WTC11 (cell line): ENCODE data around the gene NPHP3. TPM values are rescaled to one million over a fixed set of nuclear protein-coding genes. Genes with fewer than 3 reads are reported as not detected.

Experiments used
- ATAC-seq: fragments of 200-7000 bp; cut with Tn5 transposase; 2 replicates; pipeline ENCODE4 v1.10.0; 2021; ENCODE audit warnings: mild to moderate bottlenecking, moderate library complexity
- CTCF ChIA-PET: fragments of 300-600 bp; sonication (Branson Sonifier 250); formaldehyde crosslinking; loops from one replicate; lab custom pipeline; 2021; ENCODE audit warnings: antibody characterized with exemption; lab: Charles Lee
- POLR2A ChIA-PET: fragments of 350-600 bp; sonication (Branson Sonifier 250); formaldehyde crosslinking; loops from one replicate; lab custom pipeline; 2021; ENCODE audit warnings: antibody characterized with exemption; lab: Charles Lee
- DNase-seq: peaks from one replicate; pipeline ENCODE4 v3.0.0; 2021; ENCODE audit warnings: low spot score
- H3K27ac Mint-ChIP-seq: 2 replicates; pipeline ENCODE4 v1.8.0; 2021; ENCODE audit warnings: mixed read lengths
- H3K27me3 Mint-ChIP-seq: 2 replicates; pipeline ENCODE4 v1.8.0; 2021; ENCODE audit warnings: low read depth, mild to moderate bottlenecking, moderate library complexity, mixed read lengths
- H3K36me3 Mint-ChIP-seq: 2 replicates; pipeline ENCODE4 v1.8.0; 2021; ENCODE audit warnings: mixed read lengths
- H3K4me1 Mint-ChIP-seq: 2 replicates; pipeline ENCODE4 v1.8.0; 2022; ENCODE audit warnings: mixed read lengths
- H3K4me3 Mint-ChIP-seq: 2 replicates; pipeline ENCODE4 v1.8.0; 2021; ENCODE audit warnings: mild to moderate bottlenecking, moderate library complexity, mixed read lengths
- H3K9me3 Mint-ChIP-seq: 2 replicates; pipeline ENCODE4 v1.8.0; 2021; ENCODE audit warnings: mixed read lengths
- ATF1 ChIP-seq: sonication (generic); formaldehyde crosslinking; IDR thresholded peaks from 2 replicates; pipeline ENCODE4 v1.8.1; 2023; ENCODE audit warnings: mild to moderate bottlenecking, moderate library complexity, missing genetic modification reagents
- EMX1 ChIP-seq: fragments of 250-450 bp; sonication (Bioruptor Pico); IDR thresholded peaks from 2 replicates; pipeline ENCODE4 v1.8.0; 2021; ENCODE audit warnings: mild to moderate bottlenecking
- GTF2I ChIP-seq: fragments of 250-450 bp; sonication (Bioruptor Pico); conservative IDR thresholded peaks from 2 replicates; pipeline ENCODE4 v1.4.0; 2021; ENCODE audit warnings: mild to moderate bottlenecking
- MYBL2 ChIP-seq: sonication (generic); formaldehyde crosslinking; IDR thresholded peaks from 2 replicates; pipeline ENCODE4 v1.8.1; 2023; ENCODE audit warnings: mild to moderate bottlenecking, moderate library complexity, missing genetic modification reagents
- NFATC4 ChIP-seq: fragments of 250-450 bp; sonication (Bioruptor Pico); IDR thresholded peaks from 2 replicates; pipeline ENCODE4 v1.9.0; 2021; ENCODE audit warnings: mild to moderate bottlenecking
- PRDM15 ChIP-seq: sonication (generic); formaldehyde crosslinking; IDR thresholded peaks from 2 replicates; pipeline ENCODE4 v1.8.0; 2022; ENCODE audit warnings: missing genetic modification reagents
- SMAD3 ChIP-seq: sonication (generic); formaldehyde crosslinking; IDR thresholded peaks from 2 replicates; pipeline ENCODE4 v1.8.0; 2022; ENCODE audit warnings: missing genetic modification reagents, mild to moderate bottlenecking, borderline replicate concordance
- SOX15 ChIP-seq: fragments of 250-450 bp; sonication (Bioruptor Pico); IDR thresholded peaks from 2 replicates; pipeline ENCODE4 v1.9.0; 2021; ENCODE audit warnings: mild to moderate bottlenecking
- TP53 ChIP-seq: sonication (generic); formaldehyde crosslinking; IDR thresholded peaks from 2 replicates; pipeline ENCODE4 v1.8.1; 2023; ENCODE audit warnings: mild to moderate bottlenecking, missing genetic modification reagents
- USF2 ChIP-seq: sonication (generic); formaldehyde crosslinking; IDR thresholded peaks from 2 replicates; pipeline ENCODE4 v1.8.1; 2023; ENCODE audit warnings: mild to moderate bottlenecking, missing genetic modification reagents, moderate library complexity
- ZNF121 ChIP-seq: sonication (generic); formaldehyde crosslinking; IDR thresholded peaks from 2 replicates; pipeline ENCODE4 v1.8.0; 2023; ENCODE audit warnings: missing genetic modification reagents
- ZNF219 ChIP-seq: sonication (generic); formaldehyde crosslinking; IDR thresholded peaks from 2 replicates; pipeline ENCODE4 v1.8.0; 2023; ENCODE audit warnings: missing genetic modification reagents, mild to moderate bottlenecking, borderline replicate concordance
- ZNF671 ChIP-seq: fragments of 250-450 bp; sonication (Bioruptor Pico); IDR thresholded peaks from 2 replicates; pipeline ENCODE4 v1.8.0; 2021; ENCODE audit warnings: mild to moderate bottlenecking
- total RNA-seq: library from RNA; stranded (reverse); gene quantifications from 3 replicates; pipeline ENCODE4 v1.2.3, GENCODE V29; 2021
- TF ChIP-seq, protein P1 (sequence below): sonication (generic); formaldehyde crosslinking; IDR thresholded peaks from 2 replicates; pipeline ENCODE4 v1.8.0; 2023; ENCODE audit warnings: mild to moderate bottlenecking, missing genetic modification reagents
- TF ChIP-seq, protein P2 (sequence below): fragments of 200-600 bp; IDR thresholded peaks from 2 replicates; pipeline ENCODE4 v1.8.0; 2022; ENCODE audit warnings: antibody characterized with exemption
- TF ChIP-seq, protein P3 (sequence below): fragments of 250-450 bp; sonication (Bioruptor Pico); IDR thresholded peaks from 2 replicates; pipeline ENCODE4 v1.9.0; 2021; ENCODE audit warnings: mild to moderate bottlenecking

Gene NPHP3
- total RNA-seq, 1 experiment from 2014 or later = 15.4 TPM

DNA sequence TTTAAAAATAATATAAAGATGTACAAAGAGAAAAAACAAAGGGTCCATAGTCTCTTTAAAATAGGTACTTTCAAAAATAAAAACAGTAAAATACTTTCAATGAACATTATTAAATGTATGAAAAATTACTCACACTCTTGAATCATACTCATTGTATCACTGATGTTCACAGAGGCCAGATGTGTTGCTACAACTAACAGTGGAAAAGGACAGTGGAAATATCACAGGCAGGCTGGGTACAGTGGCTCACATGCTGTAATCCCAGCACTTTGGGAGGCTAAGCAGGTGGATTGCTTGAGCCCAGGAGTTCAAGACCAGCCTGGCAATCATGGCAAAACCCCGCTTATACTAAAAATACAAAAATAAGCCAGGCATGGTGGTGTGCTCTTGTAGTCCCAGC, 26.8 kb downstream of the NPHP3 start (continued):
- TF ChIP-seq SOX15 (no peak), ZNF121 (CRISPR knock-in tag) (no peak), MYBL2 (CRISPR knock-in tag) (no peak), NFATC4 (no peak), TP53 (no peak), ZNF671 (CRISPR knock-in tag) (no peak), ATF1 (CRISPR knock-in tag) (no peak)
- TF ChIP-seq, protein P1, sequence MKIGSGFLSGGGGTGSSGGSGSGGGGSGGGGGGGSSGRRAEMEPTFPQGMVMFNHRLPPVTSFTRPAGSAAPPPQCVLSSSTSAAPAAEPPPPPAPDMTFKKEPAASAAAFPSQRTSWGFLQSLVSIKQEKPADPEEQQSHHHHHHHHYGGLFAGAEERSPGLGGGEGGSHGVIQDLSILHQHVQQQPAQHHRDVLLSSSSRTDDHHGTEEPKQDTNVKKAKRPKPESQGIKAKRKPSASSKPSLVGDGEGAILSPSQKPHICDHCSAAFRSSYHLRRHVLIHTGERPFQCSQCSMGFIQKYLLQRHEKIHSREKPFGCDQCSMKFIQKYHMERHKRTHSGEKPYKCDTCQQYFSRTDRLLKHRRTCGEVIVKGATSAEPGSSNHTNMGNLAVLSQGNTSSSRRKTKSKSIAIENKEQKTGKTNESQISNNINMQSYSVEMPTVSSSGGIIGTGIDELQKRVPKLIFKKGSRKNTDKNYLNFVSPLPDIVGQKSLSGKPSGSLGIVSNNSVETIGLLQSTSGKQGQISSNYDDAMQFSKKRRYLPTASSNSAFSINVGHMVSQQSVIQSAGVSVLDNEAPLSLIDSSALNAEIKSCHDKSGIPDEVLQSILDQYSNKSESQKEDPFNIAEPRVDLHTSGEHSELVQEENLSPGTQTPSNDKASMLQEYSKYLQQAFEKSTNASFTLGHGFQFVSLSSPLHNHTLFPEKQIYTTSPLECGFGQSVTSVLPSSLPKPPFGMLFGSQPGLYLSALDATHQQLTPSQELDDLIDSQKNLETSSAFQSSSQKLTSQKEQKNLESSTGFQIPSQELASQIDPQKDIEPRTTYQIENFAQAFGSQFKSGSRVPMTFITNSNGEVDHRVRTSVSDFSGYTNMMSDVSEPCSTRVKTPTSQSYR (CRISPR knock-in tag) = no peak
- TF ChIP-seq, protein P2, sequence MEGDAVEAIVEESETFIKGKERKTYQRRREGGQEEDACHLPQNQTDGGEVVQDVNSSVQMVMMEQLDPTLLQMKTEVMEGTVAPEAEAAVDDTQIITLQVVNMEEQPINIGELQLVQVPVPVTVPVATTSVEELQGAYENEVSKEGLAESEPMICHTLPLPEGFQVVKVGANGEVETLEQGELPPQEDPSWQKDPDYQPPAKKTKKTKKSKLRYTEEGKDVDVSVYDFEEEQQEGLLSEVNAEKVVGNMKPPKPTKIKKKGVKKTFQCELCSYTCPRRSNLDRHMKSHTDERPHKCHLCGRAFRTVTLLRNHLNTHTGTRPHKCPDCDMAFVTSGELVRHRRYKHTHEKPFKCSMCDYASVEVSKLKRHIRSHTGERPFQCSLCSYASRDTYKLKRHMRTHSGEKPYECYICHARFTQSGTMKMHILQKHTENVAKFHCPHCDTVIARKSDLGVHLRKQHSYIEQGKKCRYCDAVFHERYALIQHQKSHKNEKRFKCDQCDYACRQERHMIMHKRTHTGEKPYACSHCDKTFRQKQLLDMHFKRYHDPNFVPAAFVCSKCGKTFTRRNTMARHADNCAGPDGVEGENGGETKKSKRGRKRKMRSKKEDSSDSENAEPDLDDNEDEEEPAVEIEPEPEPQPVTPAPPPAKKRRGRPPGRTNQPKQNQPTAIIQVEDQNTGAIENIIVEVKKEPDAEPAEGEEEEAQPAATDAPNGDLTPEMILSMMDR = no peak

DNA sequence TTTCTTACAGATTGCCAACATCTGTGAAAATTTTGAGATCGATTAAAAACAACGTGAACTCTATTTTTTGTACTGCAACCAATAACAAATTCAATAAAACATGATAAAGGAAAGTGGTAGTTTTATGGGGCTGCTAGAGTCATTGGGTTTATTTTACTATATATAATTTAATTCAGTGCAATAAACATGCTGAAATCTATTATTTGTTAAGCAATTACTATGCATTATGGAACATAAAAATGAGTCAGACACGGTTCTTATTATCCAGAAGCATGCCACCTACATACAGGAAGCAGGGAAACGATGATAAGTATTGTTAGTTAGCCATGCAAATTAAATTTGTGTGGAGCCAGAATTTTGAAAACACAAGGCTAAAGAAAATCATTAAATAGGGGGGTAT, 27.2 kb downstream of the NPHP3 start:
- H3K36me3 Mint-ChIP-seq = peaks cover 26% of the 10 kb centered on the region

DNA sequence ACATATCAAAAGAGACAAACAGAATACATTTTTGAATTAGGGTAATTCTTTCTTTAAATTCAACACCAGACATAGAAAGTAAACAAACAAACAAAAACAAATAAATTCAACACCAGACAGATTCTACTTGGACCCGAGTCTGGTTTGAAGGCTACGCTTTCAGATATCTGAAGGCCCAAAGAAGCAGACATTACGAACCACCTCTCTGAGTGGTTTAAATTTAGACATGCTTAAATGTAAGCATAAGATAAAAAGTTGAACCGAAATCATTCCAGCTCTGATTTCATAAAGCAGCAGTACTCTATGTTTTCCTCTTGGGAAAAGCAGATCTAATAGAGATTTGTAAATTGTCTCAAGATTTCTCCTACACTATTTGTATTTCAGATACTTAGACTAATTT, 32.2 kb downstream of the NPHP3 start:
- Mint-ChIP-seq H3K27ac (no peak overlapping the region), H3K27me3 (no peaks in the 10 kb centered on the region), H3K4me3 (no peak overlapping the region), H3K9me3 (no peaks in the 10 kb centered on the region), H3K4me1 (no peaks in the 10 kb centered on the region), H3K36me3 (peaks cover 32% of the 10 kb centered on the region)
- DNase-seq = no peak
- ATAC-seq = no peak
- ChIA-PET CTCF (no interaction called here), POLR2A (no interaction called here)
- TF ChIP-seq, protein P3, sequence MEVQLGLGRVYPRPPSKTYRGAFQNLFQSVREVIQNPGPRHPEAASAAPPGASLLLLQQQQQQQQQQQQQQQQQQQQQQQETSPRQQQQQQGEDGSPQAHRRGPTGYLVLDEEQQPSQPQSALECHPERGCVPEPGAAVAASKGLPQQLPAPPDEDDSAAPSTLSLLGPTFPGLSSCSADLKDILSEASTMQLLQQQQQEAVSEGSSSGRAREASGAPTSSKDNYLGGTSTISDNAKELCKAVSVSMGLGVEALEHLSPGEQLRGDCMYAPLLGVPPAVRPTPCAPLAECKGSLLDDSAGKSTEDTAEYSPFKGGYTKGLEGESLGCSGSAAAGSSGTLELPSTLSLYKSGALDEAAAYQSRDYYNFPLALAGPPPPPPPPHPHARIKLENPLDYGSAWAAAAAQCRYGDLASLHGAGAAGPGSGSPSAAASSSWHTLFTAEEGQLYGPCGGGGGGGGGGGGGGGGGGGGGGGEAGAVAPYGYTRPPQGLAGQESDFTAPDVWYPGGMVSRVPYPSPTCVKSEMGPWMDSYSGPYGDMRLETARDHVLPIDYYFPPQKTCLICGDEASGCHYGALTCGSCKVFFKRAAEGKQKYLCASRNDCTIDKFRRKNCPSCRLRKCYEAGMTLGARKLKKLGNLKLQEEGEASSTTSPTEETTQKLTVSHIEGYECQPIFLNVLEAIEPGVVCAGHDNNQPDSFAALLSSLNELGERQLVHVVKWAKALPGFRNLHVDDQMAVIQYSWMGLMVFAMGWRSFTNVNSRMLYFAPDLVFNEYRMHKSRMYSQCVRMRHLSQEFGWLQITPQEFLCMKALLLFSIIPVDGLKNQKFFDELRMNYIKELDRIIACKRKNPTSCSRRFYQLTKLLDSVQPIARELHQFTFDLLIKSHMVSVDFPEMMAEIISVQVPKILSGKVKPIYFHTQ (CRISPR knock-in tag) = no peak
- TF ChIP-seq ZNF219 = no peak
- no peak for TF ChIP-seq SMAD3 (CRISPR knock-in tag)
- no peak for TF ChIP-seq PRDM15 (CRISPR knock-in tag)
- no peak for TF ChIP-seq MYBL2 (CRISPR knock-in tag)
- TF ChIP-seq GTF2I (CRISPR knock-in tag) = no peak
- TF ChIP-seq, protein P1 (CRISPR knock-in tag) = no peak
- TF ChIP-seq, protein P2 = no peak

More for the DNA sequence above, 27.2 kb downstream of the NPHP3 start:
- H3K27ac Mint-ChIP-seq = no peak overlapping the region
- H3K4me3 Mint-ChIP-seq = no peak overlapping the region
- no peak for TF ChIP-seq EMX1 (CRISPR knock-in tag)
- no peak for TF ChIP-seq SOX15
- no peak for TF ChIP-seq USF2 (CRISPR knock-in tag)
- no peak for ATAC-seq
- no peaks in the 10 kb centered on the region for H3K9me3 Mint-ChIP-seq
- no peak for DNase-seq
- ChIA-PET CTCF (no interaction called here), POLR2A (no interaction called here)
- no peaks in the 10 kb centered on the region for H3K27me3 Mint-ChIP-seq
- no peaks in the 10 kb centered on the region for H3K4me1 Mint-ChIP-seq
